Central memory CD4-positive, alpha-beta T cell (primary cell): ENCODE measurements around the gene DUSP19.
"Not testable (repeated sequence)": the region's sequence is repeated elsewhere in the genome, so short reads cannot be mapped to it uniquely, and the experiment has no call there.

Experiments used
- DNase-seq: peaks from one replicate; pipeline ENCODE4 v3.0.0; 2022
- total RNA-seq, 3 experiments: gene quantifications; one replicate each; lab custom pipeline; 2026; lab: John Stamatoyannopoulos, UW

DUSP19 gene, protein sequence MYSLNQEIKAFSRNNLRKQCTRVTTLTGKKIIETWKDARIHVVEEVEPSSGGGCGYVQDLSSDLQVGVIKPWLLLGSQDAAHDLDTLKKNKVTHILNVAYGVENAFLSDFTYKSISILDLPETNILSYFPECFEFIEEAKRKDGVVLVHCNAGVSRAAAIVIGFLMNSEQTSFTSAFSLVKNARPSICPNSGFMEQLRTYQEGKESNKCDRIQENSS
- 1.9 to 7.0 (median 4.5) reads per million in 3 experiments for total RNA-seq

DNA sequence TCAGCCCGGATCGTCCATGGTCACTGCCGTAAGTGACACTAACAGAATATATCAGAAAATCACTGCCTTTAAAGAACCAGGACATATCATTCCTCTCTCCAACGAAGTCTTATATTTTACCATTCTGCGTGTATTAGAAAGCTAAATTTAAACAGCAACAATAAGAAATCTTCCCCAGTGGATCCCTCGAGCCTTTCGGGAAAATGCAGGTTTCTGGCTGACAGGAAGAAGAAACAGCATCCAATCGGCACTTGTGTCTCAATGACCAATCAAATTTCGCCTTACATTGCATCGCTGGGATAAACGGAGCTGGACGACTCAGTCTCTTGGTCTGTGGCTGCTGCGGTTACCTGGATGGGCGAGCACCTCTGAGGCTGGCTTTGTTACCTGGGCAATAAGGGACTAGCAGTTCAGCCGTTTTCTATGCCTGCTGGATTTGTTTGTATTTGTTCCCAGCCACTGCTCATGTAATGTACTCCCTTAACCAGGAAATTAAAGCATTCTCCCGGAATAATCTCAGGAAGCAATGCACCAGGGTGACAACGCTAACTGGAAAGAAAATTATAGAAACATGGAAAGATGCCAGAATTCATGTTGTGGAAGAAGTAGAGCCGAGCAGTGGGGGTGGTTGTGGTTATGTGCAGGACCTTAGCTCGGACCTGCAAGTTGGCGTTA, at the start of gene DUSP19:
Gene DUSP19 (plus strand): TSS at position 284 of the 675 bp plus-strand sequence. CDS start 187 bp downstream, at position 471.
- DNase-seq = peak; percentile 74

DNA sequence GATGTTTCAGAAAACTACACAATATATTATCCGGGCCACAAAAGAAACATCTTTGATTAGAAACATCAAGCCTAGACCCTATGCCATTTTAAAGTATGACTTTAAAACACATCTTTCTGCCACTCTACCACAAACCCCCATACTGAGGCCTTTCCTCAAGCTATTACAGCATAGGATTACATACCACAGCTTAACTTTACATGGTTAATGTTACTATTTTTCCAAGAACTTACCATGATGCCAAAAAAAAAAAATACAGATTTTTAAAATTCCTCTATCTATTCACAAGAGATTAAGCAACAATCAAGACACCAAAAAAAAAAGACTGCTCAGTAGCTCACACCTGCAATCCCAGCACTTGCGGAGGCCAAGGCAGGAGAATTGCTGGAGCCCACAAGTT, 49.3 kb upstream of the DUSP19 start:
- DNase-seq = no peak

DNA sequence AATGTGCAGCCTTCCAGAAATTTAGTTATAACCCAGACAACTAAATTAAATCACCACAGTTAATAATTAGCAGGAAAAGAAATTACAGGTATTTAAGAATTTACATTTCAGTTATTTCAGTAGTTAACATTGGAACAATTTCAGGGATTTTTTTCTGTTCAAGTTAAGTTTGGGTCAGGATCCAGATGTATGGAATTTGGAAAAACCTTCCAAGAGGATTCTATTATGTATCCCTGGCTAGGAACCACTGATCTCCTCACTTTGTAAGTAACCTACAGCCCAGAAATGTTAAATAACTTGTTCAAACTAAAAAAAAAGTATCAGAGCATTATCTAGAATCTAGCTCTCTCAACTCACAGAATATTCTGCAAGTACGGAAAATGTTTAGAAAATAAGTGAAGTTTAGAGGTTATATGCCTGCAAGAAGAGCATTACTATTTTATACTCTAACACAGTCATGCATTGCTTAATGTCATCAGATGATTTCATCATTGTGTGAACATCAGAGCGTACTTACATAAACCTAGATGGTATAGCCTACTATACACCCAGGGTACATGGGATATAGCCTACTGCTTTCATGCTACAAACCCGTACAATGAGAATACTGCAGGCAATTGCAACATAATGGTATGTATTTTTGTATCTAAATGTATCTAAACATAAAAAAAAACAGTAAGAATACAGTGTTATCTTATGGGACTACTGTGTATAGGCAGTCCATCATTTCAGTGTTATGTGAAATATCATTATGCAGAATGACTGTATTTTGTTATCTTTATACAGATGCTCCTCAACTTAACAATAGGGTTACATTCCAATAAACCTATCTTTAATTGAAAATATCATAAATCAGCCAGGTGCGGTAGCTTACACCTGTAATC, 46.4 kb upstream of the DUSP19 start:
- no peak for DNase-seq

DNA sequence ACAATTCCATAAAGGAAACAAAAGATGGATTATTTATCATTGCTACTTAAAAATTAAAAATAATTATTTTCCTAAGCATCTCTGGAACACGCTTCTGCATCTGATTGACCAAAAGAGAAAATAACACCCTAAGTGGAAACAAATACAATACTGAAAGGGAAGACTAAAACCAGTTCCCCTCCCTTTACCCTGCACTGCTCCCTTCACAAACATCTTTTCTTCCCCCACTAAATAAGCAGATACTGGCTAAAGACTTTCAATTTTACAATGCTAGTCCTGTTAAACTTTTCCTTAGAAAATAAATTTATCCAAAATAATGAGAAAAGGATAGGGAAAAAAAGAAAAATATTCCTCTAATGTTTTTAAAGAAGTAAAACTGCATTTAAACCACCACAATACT, 44.6 kb upstream of the DUSP19 start:
- no peak for DNase-seq

DNA sequence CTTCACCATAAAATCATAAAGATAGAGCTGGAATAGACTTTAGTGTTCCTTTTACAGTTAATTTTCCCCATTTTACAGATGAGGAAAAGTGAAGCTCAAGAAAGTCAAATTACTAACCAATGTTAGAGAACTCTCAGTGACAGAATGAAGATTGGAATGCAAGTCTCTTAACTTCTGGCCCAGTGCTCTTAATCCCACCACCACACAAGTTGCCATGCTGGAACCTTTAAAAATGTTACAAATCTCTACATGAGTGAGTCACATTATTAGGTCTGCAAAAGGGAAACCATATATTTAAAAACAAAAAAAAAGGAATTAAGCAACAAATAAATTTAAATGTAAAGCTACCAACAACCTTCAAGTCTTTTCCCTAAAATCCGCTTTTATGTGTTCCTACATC, 43.7 kb upstream of the DUSP19 start:
- no peak for DNase-seq

DNA sequence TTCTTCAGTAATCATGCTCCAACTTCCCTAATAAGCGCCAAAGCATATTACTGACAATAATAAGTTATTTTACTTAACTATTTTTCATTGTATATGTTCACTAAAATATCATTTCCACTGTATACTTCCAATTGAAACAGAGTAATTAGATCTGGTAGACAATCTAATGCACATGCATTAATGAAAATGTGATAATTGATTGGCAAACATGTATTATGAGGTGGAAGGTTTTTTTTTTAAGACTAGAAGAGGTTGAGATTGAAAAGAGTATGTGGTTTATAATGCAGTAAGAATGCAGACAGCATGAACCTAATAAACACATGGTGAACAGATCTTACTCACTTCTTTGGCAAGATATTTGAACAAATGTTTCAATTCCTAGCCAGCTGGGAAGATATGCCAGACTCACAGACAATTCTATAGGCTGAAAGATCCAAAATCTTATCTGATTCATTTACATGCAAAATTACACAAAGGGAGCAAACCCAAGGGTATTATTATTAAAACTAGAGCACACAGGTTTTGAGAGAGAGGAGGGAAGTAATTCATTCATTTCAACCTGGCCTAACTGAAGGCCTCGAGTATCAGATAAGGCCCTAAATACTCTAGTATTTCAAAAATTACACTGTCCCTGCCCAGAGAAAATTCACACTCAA, 43.1 kb upstream of the DUSP19 start:
- no peak for DNase-seq

DNA sequence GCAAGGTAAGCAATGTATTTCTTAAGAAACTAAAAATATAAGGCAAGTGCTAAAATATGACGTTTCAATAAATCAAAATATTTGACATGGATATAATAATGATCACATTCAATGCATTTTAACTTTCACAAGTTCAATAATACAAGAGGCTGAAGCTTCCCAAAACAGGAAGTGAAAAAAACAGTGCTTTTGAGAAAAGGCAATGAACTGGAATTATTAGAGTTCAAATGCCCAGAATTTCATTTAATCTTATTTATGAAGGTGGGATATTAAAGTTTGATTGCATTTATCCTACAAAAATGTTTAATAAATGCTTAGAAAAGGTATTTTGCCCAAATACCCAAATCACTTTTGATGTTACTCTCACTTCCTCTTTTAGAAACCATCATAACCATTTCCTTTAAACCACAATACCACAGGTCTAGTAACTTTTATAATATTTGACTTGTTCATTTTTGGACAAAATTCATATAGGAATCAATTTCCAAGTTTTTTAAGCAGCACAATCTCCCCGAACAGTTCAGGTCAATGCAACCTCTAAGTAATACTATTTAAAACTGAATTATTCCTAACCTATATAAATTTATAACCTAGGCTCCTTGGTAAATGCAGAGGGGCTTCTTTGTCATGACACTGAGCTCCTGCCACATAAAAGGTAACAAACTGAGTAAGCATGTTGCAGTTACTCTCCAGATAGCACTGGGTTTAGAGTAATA, 42.4 kb upstream of the DUSP19 start:
- peak; percentile 66 for DNase-seq

DNA sequence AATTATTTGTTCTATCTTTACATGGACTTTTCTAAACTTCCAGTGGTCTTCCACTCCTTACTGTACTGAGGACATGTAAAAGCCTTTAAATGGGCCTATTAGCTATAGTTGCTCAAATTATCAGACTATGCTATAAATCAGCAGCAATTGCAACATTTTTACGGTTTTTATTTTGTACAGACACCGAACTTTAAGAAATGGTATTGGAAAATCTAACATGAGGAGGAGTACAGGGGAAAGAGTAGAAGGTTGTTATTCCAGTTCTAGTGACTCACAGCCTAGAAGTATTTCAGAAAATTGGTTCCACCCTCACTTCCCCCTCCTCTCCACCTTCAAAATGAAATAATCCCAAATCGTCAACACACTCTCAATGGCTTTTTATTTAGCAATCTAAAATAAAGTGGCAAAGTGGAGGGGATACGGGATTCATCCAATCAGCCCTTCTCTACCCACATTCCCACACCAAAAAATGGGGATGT, 41.4 kb upstream of the DUSP19 start:
- DNase-seq = no peak

DNA sequence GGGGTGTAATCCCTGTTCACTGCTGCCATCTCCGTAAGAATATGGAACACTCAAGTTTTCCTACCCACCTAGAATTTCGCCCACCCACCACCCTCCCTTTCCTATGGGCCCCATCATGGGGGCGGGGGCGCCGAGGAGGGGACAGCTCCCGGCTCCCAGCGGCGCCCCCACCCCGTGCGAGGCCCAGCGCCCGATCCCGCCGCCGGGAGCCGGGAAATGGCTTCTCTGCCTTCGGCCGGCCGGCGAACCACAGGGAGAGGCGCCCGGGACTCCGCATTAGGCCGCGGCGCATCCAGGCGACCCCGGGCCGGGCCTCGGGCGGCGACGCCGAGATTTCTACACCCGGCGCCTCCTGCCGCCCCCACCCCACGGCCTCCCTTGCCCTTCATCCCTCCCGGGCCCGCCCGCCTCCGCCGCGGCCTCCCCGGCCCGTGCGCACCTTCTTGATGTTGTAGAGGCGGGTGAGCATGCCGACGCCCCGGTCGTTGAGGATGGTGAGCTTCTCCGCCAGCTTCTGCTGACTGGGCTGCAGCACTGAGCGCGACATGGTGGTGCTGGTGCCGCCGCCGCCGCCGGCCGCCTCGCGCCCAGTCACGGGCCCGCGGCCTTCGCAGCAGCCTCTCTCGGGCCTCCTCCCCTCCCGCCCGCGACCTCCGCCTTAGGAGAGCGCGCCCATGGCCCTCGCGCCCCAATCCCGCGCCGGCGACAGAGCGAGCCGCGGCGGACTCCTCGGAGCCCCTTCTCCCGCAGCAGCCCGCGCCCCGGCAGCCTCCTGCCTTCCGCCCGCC, 40.8 kb upstream of the DUSP19 start:
- no peak for DNase-seq

DNA sequence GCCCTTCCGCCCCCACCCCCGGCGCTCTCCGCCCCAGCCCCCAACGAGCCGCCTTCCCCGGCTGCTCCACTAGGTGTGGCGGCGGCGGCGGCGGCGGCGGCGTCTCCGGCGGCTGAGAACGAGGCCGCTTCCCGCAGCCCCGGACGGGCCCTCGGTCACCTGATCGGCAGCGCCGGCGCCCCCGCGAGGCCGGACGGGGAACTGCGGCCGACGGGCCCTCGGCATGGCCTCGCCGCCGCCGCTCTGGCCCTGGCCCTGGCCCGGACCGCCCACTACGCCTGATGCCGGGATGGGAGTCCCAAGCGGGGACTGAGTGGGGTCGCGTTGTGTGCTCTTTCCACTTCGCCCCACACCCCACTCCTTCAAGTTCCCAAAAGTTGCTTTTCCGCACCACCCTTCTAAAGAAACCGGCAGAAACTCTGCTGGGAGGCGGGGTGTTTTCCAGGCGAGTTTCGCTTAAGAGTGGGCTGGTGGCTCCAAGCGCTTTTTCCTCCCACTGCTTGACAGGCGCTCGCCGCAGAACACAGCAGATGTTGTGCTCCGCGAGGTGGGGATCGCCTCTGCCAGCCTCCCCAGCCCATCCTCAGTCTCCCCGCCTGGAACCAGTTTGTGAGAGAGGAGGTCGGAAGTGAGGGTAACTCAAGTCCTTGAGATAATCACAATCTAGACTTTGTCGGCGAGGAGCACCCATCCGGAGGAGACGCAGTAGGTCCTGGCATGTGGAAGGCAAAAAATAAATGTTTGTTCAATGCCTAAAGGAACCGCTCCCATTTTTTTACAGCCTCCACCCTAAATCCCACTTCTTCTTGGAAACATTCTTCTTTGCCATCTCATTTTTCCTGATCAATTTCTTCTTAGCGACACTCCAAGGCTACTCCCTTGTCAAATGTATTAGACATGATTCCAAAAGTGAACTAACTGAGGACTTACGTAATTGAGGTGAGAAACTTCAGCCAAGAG, 39.9 kb upstream of the DUSP19 start, which contains the start of gene NCKAP1:
Gene NCKAP1 (minus strand): TSS at position 117 of the 960 bp plus-strand sequence. CDS start 358 bp downstream, outside the sequence.
- peak; percentile 83 for DNase-seq

DNA sequence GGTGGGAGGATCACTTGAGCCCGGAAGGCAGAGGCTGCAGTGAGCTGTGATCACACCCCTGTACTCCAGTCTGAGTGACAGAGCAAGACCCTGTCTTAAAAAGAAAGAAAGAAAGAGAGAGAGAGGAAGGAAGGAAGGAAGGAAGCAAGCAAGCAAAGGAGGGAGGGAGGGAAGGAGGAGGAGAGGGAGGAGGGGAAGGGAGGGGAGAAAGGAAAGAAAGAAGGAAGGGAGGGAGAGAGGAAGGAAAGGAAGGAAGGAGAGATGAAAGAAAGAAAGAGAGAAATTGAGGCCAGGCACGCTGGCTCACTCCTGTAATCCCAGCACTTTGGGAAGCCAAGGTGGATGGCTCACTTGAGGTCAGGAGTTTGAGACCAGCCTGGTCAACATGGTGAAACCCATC, 37.9 kb upstream of the DUSP19 start:
- no peak for DNase-seq

DNA sequence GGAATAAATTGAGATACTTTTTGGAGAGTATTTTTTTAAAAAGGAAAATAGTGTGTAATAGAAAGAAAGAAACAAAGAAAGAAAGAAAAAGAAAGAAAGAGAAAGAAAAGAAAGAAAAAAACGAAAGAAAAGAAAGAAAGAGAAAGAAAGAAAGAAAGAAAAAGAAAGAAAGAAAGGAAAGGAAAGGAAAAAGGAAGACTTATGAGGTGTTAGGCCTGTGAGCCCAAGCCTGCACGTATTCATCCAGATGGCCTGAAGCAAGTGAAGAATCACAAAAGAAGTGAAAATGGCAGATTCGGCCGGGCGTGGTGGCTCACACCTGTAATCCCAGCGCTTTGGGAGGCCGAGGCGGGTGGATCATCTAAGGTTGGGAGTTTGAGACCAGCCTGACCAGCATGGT, 35.0 kb upstream of the DUSP19 start:
- DNase-seq = not testable (repeated sequence)

DNA sequence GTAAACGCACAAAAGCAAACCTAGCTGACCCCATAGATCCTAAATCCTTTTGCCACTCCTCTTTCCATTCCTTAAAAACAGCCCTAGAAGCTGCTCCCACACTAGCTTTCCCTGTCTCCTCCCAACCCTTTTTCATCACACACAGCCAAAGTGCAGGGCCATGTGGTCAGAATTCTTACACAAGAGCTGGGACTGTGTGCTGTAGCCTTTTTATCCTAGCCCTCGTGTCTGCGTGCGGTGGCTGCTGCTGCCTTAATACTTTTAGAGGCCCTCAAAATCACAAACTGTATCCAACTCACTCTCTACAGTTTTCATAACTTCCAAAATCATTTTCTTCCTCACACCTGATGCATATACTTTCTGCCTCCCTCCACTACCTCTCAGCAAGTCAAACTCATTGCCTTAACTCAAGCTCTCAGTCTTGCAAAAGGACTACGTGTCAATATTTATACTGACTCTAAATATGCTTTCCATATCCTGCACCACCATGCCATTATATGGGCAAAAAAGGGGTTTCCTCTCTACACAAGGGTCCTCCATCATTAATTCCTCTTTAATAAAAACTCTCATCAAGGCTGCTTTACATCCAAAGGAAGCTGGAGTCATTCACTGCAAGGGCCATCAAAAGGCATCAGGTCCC, 30.9 kb upstream of the DUSP19 start:
- DNase-seq = not testable (repeated sequence)

DNA sequence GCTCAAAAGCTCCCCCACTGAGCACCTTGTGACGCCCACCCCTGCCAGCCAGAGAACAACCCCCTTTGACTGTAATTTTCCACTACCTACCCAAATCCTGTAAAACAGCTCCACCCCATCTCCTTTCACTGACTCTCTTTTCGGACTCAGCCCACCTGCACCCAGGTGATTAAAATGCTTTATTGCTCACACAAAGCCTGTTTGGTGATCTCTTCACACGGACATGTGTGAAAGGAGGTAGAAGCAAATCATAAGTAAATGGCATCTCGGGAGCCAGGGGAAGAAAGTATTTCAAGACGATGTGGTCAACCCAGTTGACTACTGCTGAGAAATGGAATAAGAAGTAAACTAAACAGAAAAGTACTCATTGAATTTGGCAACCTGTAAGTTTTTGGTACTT, 29.1 kb upstream of the DUSP19 start:
- no peak for DNase-seq

DNA sequence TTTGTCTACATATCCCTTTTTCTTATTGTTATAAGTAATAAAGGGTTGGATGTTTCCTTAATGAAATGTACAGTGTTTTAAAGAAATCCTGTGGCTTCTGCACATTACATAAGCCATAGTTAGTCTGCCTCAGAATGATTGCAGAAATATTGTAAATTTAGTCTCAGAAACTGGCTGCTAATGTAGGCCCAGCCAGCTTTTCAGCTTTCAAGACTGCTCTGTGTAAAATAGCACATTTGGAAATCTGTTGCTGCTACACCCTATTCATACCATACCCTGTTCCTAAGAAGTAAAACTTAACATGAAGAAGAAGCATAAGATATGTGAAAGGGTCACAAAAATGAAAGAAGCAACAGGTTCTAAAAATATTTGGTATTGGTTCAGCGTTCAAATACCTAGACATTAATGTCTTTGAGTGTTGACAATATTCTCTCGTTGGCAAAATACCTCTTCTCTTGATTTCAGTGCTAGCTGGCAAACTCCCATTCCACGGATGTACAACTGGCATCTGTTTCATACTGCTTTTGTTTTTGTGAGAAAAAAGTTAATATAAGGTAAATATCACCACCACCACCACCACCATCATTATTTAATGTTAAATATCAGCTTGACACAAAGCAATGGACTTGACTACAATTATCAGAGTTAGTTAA, 21.1 kb upstream of the DUSP19 start:
- DNase-seq = no peak

DNA sequence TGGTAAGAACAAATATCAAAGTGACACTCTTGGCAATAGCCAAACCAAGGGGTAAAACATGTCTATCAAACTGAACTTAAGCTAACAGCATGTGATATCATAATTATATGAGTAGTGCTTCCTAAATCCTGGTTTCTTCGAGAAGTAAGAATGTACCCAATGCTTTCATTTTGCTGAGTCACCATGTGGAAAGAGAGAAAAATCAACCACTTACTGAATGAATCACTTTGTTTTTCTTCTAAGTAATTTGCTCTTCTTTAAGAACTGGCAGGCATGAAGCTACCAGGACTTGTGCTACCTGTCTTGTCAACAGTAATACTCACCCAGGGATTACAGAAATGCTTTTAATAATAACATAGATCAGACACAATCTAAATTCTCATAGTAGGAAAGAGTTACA, 19.0 kb upstream of the DUSP19 start:
- no peak for DNase-seq

DNA sequence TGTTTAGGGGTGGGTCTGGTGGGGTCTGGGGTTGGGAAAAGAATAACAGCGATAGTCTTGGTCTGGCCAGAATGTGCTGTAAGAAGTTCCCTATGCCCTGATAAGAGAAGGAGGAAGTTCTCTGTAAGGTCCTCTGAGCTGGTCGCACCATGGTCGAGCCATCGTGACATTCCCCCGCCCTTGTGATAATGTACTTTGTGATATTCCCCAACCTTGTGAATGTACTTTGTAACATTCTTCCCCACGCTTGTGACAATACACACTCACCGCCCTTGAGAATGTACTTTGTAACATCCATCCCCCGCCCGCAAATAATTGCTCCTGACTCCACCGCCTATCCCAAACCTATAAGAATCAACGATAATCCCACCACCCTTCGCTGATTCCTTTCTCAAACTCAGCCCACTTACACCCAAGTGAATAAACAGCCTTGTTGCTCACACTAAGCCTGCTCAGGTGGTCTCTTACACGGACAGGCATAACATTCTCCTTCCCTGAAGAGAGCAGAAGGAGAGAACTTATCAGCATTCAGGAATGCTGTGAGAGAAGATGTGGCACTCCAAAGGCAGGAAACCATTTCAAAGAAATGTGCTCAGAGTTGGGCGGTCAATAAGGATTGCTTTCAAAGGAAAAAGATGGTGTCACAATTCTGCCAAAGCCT, 17.8 kb upstream of the DUSP19 start:
- DNase-seq = no peak

DNA sequence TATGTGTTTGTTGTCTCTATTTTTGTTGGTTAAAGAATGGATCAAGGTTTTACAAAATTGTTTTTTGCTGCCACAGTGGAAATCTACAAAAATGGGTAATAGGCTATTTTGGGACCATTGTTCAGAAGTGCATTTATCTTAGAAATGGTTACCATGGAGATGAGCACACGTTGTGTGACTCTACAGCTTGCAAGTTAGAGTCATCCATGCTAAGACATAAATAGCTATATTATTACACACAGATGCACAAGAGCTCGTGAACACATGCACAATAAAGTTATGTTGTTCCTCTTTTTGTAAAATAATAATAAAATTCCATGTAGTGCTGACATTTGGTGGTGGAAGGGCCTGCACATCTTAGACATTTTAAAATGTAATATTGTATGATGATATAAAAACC, 15.5 kb upstream of the DUSP19 start:
- DNase-seq = no peak
